IMR-90 (cell line): ENCODE measurements around the gene TSPAN19. TPM values are rescaled to one million over a fixed set of nuclear protein-coding genes. Genes with fewer than 3 reads are reported as not detected.

ENCODE experiments used
- ATAC-seq: fragments of 200-7000 bp; cut with Tn5 transposase; 2 replicates; pipeline ENCODE4 v1.9.1; 2020; ENCODE audit warnings: low read depth, mild to moderate bottlenecking, moderate library complexity
- BruUV-seq: library from RNA; stranded (reverse); fragments of 400-500 nt; replicated peaks from 2 replicates; lab custom pipeline; 2021; lab: Mats Ljungman, UMichigan
- CTCF ChIA-PET: fragments of 300-600 bp; formaldehyde crosslinking; extraction: SDS; loops from one replicate; lab custom pipeline; 2021; ENCODE audit warnings: antibody characterized with exemption; lab: Yijun Ruan, JAX
- POLR2A ChIA-PET: fragments of 300-600 bp; sonication (Branson Sonifier 250); formaldehyde crosslinking; loops from one replicate; lab custom pipeline; 2022; ENCODE audit warnings: antibody characterized with exemption; ENCODE audit not compliant: unreplicated experiment; lab: Charles Lee
- DNase-seq: peaks from one replicate; pipeline ENCODE4 v3.0.0; 2013
- H2AFZ ChIP-seq: replicated peaks from 2 replicates; pipeline ENCODE3; 2013; ENCODE audit warnings: low read length, mild to moderate bottlenecking; ENCODE audit not compliant: poor library complexity
- H2AK5ac ChIP-seq: 2 replicates; pipeline ENCODE4 v1.6.1; 2013; ENCODE audit warnings: low read depth, low read length, inconsistent platforms
- H2AK9ac ChIP-seq: replicated peaks from 2 replicates; pipeline ENCODE3; 2013; ENCODE audit warnings: mild to moderate bottlenecking, low read depth, low read length, moderate library complexity; ENCODE audit not compliant: poor library complexity
- H2BK120ac ChIP-seq: 2 replicates; pipeline ENCODE4 v1.6.1; 2013; ENCODE audit warnings: low read depth, low read length, inconsistent platforms
- H2BK15ac ChIP-seq: 3 replicates; pipeline ENCODE4 v1.6.1; 2013; ENCODE audit warnings: low read depth, low read length, inconsistent platforms
- H2BK20ac ChIP-seq: 2 replicates; pipeline ENCODE4 v1.6.1; 2013; ENCODE audit warnings: low read depth, mild to moderate bottlenecking, inconsistent platforms, low read length, moderate library complexity
- H2BK5ac ChIP-seq: 2 replicates; pipeline ENCODE4 v1.6.1; 2013; ENCODE audit warnings: mild to moderate bottlenecking, low read depth, low read length, inconsistent platforms; ENCODE audit not compliant: poor library complexity, severe bottlenecking
- H3K14ac ChIP-seq: replicated peaks from 2 replicates; pipeline ENCODE4 v1.6.1; 2013; ENCODE audit warnings: low read depth, low read length, inconsistent platforms
- H3K18ac ChIP-seq: 2 replicates; pipeline ENCODE4 v1.6.1; 2013; ENCODE audit warnings: low read depth, low read length, control low read depth
- H3K23ac ChIP-seq: 2 replicates; pipeline ENCODE4 v1.6.1; 2013; ENCODE audit warnings: low read depth, low read length, inconsistent platforms
- H3K27ac ChIP-seq: 2 replicates; pipeline ENCODE4 v1.5.1; 2013; ENCODE audit warnings: mild to moderate bottlenecking, control low read depth, low read length; ENCODE audit not compliant: insufficient read depth
- H3K27me3 ChIP-seq: 2 replicates; pipeline ENCODE4 v1.6.1; 2013; ENCODE audit warnings: low read length; ENCODE audit not compliant: control insufficient read depth, insufficient read depth
- H3K36me3 ChIP-seq: 2 replicates; pipeline ENCODE4 v1.6.1; 2013; ENCODE audit warnings: low read length, mixed read lengths; ENCODE audit not compliant: control insufficient read depth, insufficient read depth
- H3K4ac ChIP-seq: 2 replicates; pipeline ENCODE4 v1.6.1; 2013; ENCODE audit warnings: low read depth, low read length, inconsistent platforms
- H3K4me1 ChIP-seq: 2 replicates; pipeline ENCODE4 v1.6.1; 2013; ENCODE audit warnings: low read length, mixed read lengths; ENCODE audit not compliant: control insufficient read depth, insufficient read depth
- H3K4me2 ChIP-seq: 2 replicates; pipeline ENCODE4 v1.6.1; 2013; ENCODE audit warnings: low read depth, mild to moderate bottlenecking, control low read depth, low read length, moderate library complexity
- H3K4me3 ChIP-seq: 2 replicates; pipeline ENCODE4 v1.5.1; 2013; ENCODE audit warnings: low read depth, mild to moderate bottlenecking, control low read depth, low read length, moderate library complexity; ENCODE audit not compliant: insufficient read depth
- H3K56ac ChIP-seq: 2 replicates; pipeline ENCODE4 v1.6.1; 2013; ENCODE audit warnings: low read length, inconsistent platforms; ENCODE audit not compliant: insufficient read depth; ENCODE audit errors: extremely low read depth
- H3K79me1 ChIP-seq, 2 experiments: 2 replicates each; pipeline ENCODE4 v1.6.1; 2013; ENCODE audit warnings: low read length in 2 of 2, inconsistent platforms in 1 of 2, low read depth in 1 of 2
- H3K9ac ChIP-seq: 2 replicates; pipeline ENCODE4 v1.6.1; 2013; ENCODE audit warnings: low read depth, low read length, control low read depth
- H3K9me1 ChIP-seq: 2 replicates; pipeline ENCODE4 v1.6.1; 2013; ENCODE audit warnings: low read length, inconsistent platforms; ENCODE audit not compliant: insufficient read depth
- H3K9me3 ChIP-seq: 2 replicates; pipeline ENCODE4 v1.6.1; 2013; ENCODE audit warnings: low read length; ENCODE audit not compliant: control insufficient read depth, insufficient read depth
- H4K20me1 ChIP-seq: 2 replicates; pipeline ENCODE4 v1.6.1; 2013; ENCODE audit warnings: low read length, inconsistent platforms; ENCODE audit not compliant: insufficient read depth
- H4K5ac ChIP-seq: 2 replicates; pipeline ENCODE4 v1.6.1; 2013; ENCODE audit warnings: mild to moderate bottlenecking, low read depth, low read length, control low read depth
- H4K8ac ChIP-seq, 2 experiments: 2 replicates each; pipeline ENCODE4 v1.6.1; 2013; ENCODE audit warnings: low read depth in 2 of 2, low read length in 2 of 2, control low read depth in 1 of 2, inconsistent platforms in 1 of 2
- H4K91ac ChIP-seq: 2 replicates; pipeline ENCODE4 v1.6.1; 2013; ENCODE audit warnings: low read depth, low read length, inconsistent platforms; ENCODE audit not compliant: insufficient read depth
- FOS ChIP-seq: fragments of 150-350 bp; IDR thresholded peaks from 2 replicates; pipeline ENCODE4 v1.6.1; 2016; ENCODE audit warnings: low read depth, low read length
- MAFK ChIP-seq: IDR thresholded peaks from 2 replicates; pipeline ENCODE4 v1.6.1; 2012; ENCODE audit warnings: low read depth, low read length, improper control_type of control experiment
- MXI1 ChIP-seq: IDR thresholded peaks from 2 replicates; pipeline ENCODE4 v1.6.1; 2012; ENCODE audit warnings: low read depth, mild to moderate bottlenecking, low read length, moderate library complexity, borderline replicate concordance
- POLR2A ChIP-seq: IDR thresholded peaks from 2 replicates; pipeline ENCODE4 v1.6.1; 2012; ENCODE audit warnings: mild to moderate bottlenecking, low read depth, low read length
- RCOR1 ChIP-seq: IDR thresholded peaks from 2 replicates; pipeline ENCODE4 v1.6.1; 2012; ENCODE audit warnings: mild to moderate bottlenecking, low read length, improper control_type of control experiment; ENCODE audit not compliant: insufficient replicate concordance
- RFX5 ChIP-seq: IDR thresholded peaks from 2 replicates; pipeline ENCODE4 v1.8.0; 2012; ENCODE audit warnings: low read depth, mild to moderate bottlenecking, low read length, moderate library complexity
- SMC3 ChIP-seq: fragments of 150-350 bp; IDR thresholded peaks from 2 replicates; pipeline ENCODE4 v1.6.1; 2016; ENCODE audit warnings: low read depth, mild to moderate bottlenecking, antibody characterized with exemption, low read length, moderate library complexity
- WGBS, 2 experiments: methylation state at CpG; one replicate each; pipeline versions ENCODE4 v1.1.5 to v1.1.7; 2013; ENCODE audit warnings: missing lambda C conversion rate in 2 of 2; ENCODE audit not compliant: insufficient read length in 1 of 2; ENCODE audit errors: extremely low coverage in 2 of 2; 5-methylcytosine and 5-hydroxymethylcytosine counted together
- dilution Hi-C: fragments of 300-500 bp; cut with HindIII; formaldehyde crosslinking; loops from one replicate; pipeline ENCODE4 v1.14.3; 2018; ENCODE audit warnings: low sequenced_read_pairs; ENCODE audit not compliant: unreplicated experiment
- in situ Hi-C: fragments of 300-500 bp; cut with MboI; formaldehyde crosslinking; loops from 3 replicates; pipeline ENCODE4 v1.14.3; 2019; ENCODE audit warnings: low sequenced_read_pairs, inconsistent platforms, mixed read lengths
- intact Hi-C: fragments of 100-400 bp; cut with micrococcal nuclease; formaldehyde crosslinking; loops from 2 replicates; pipeline ENCODE4 v1.10.0; 2022
- polyA plus RNA-seq, 3 experiments: library from polyadenylated mRNA; depleted of rRNA; stranded (reverse); fragments of >200 nt; gene quantifications; 2 replicates each; pipeline ENCODE4 v1.2.3, GENCODE V29; 2012; ENCODE audit warnings: low replicate concordance in 1 of 3
- total RNA-seq: library from RNA; depleted of rRNA; stranded (reverse); fragments of >200 nt; gene quantifications from 2 replicates; pipeline ENCODE4 v1.2.3, GENCODE V29; 2012

Gene TSPAN19
- total and polyA plus RNA-seq, 2 of the 4 experiments (the other 2 are of a cell fraction) = not detected

DNA sequence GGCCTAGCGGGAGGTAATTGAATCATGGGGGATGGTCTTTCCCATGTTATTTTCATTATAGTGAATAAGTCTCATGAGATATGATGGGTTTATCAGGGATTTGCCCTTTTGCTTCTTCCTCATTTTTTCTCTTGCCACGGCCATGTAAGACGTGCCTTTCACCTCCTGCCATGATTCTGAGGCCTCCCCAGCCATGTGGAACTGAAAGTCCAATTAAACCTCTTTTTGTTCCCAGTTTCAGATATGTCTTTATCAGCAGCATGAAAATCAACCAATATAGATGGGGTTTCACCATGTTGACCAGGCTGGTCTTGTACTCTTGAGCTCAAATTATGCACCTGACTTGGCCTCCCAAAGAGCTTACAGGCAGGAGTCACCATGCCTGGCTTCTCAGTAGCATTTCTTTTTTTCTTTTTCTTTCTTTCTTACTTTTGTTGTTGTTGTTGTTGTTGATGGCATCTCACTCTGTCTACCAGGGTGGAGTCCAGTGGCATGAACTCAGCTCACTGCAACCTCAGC lies 33.2 kb downstream of the TSPAN19 start:
- no peaks in the 10 kb centered on the region; the same call in 1 of the 2 replicates for H3K4me1 ChIP-seq
- H2AK9ac ChIP-seq = no peak overlapping the region
- no peak overlapping the region for H3K18ac ChIP-seq
- POLR2A ChIA-PET = no interaction called here
- H2BK120ac ChIP-seq = no peak overlapping the region
- no peaks in the 10 kb centered on the region for H4K20me1 ChIP-seq
- H3K79me1 ChIP-seq = no peaks in the 10 kb centered on the region
- intact Hi-C loops (no loop called here), in situ Hi-C loops (no loop called here), dilution Hi-C loops (no loop called here)
- H3K9ac ChIP-seq = no peak overlapping the region
- no peak overlapping the region for H2AK5ac ChIP-seq
- no peak overlapping the region for H4K5ac ChIP-seq
- H3K36me3 ChIP-seq = no peaks in the 10 kb centered on the region
- no peaks in the 10 kb centered on the region for H3K9me1 ChIP-seq
- H2BK15ac ChIP-seq = no peak overlapping the region
- H3K23ac ChIP-seq = no peak overlapping the region
- H3K4ac ChIP-seq = no peak overlapping the region
- CTCF ChIA-PET = no interaction called here
- TF ChIP-seq RCOR1 = no peak
- no peak for TF ChIP-seq MAFK
- no peak for TF ChIP-seq POLR2A
- TF ChIP-seq SMC3 = no peak
- TF ChIP-seq FOS = no peak
- TF ChIP-seq MXI1 = no peak
- no peak for TF ChIP-seq RFX5
- H2BK5ac ChIP-seq = no peak overlapping the region
- no peaks in the 10 kb centered on the region for H3K9me3 ChIP-seq
- DNase-seq (no peak), ATAC-seq (no peak)
- WGBS, 2 experiments = no CpG with 5 or more reads among the region's 3 CpGs
- no peaks in the 10 kb centered on the region for H3K27me3 ChIP-seq
- H2AFZ ChIP-seq = no peak overlapping the region
- no peak overlapping the region for H3K27ac ChIP-seq
- no TSS peak for BruUV-seq
- H3K14ac ChIP-seq = no peak overlapping the region
- H3K4me3 ChIP-seq = no peak overlapping the region
- H3K56ac ChIP-seq = no peak overlapping the region
- H2BK20ac ChIP-seq = no peak overlapping the region
- no peak overlapping the region for H3K4me2 ChIP-seq
- no peak overlapping the region for H4K8ac ChIP-seq
- no peak overlapping the region for H4K91ac ChIP-seq
